MM.1S (cell line): Measurements from ENCODE around the gene GSTM2.
A peak's percentile ranks its signal among the peaks of the same experiment; 100 is the strongest.

Experiments used
- DNase-seq: peaks from one replicate; pipeline ENCODE4 v3.0.0-alpha.2; 2015
- H2AFZ ChIP-seq: fragments of 300-600 bp; sonication (generic); 2 replicates; pipeline ENCODE4 v1.6.0; 2016; ENCODE audit warnings: antibody characterized with exemption, low read length
- H3F3A ChIP-seq: fragments of 300-600 bp; sonication (generic); 2 replicates; pipeline ENCODE4 v1.6.1; 2016; ENCODE audit warnings: mild to moderate bottlenecking, antibody characterized with exemption, low read length, moderate library complexity, mixed read lengths; ENCODE audit not compliant: insufficient read depth
- H3K27ac ChIP-seq: fragments of 300-600 bp; sonication (generic); 2 replicates; pipeline ENCODE4 v1.5.1; 2016; ENCODE audit warnings: mild to moderate bottlenecking, low read length
- H3K27me3 ChIP-seq: fragments of 300-600 bp; sonication (generic); replicated peaks from 2 replicates; pipeline ENCODE4 v1.6.0; 2016; ENCODE audit warnings: low read length; ENCODE audit not compliant: insufficient read depth
- H3K36me3 ChIP-seq: fragments of 300-600 bp; sonication (generic); replicated peaks from 2 replicates; pipeline ENCODE4 v1.6.1; 2016; ENCODE audit warnings: mild to moderate bottlenecking, low read length, mixed read lengths; ENCODE audit not compliant: insufficient read depth
- H3K4me1 ChIP-seq: fragments of 300-600 bp; sonication (generic); 2 replicates; pipeline ENCODE4 v1.6.1; 2016; ENCODE audit warnings: low read length, mixed read lengths
- H3K4me2 ChIP-seq: fragments of 300-600 bp; sonication (generic); 2 replicates; pipeline ENCODE4 v1.6.0; 2016; ENCODE audit warnings: low read depth, low read length
- H3K4me3 ChIP-seq: fragments of 300-600 bp; sonication (generic); 2 replicates; pipeline ENCODE4 v1.5.1; 2016; ENCODE audit warnings: low read length, mixed read lengths
- H3K79me2 ChIP-seq: fragments of 300-600 bp; sonication (generic); 2 replicates; pipeline ENCODE4 v1.6.1; 2016; ENCODE audit warnings: mixed run types, low read length, mixed read lengths
- H3K9ac ChIP-seq: fragments of 300-600 bp; sonication (generic); 2 replicates; pipeline ENCODE4 v1.6.1; 2016; ENCODE audit warnings: low read length, mixed read lengths
- H3K9me2 ChIP-seq: fragments of 300-600 bp; sonication (generic); replicated peaks from 2 replicates; pipeline ENCODE4 v1.6.1; 2016; ENCODE audit warnings: mild to moderate bottlenecking, low read length, mixed read lengths; ENCODE audit not compliant: insufficient read depth
- H3K9me3 ChIP-seq: fragments of 300-600 bp; sonication (generic); replicated peaks from 2 replicates; pipeline ENCODE4 v1.6.1; 2016; ENCODE audit warnings: mild to moderate bottlenecking, low read length, mixed read lengths; ENCODE audit not compliant: insufficient read depth
- H4K20me1 ChIP-seq: fragments of 300-600 bp; sonication (generic); 2 replicates; pipeline ENCODE4 v1.6.1; 2016; ENCODE audit warnings: mild to moderate bottlenecking, low read length, moderate library complexity, mixed read lengths; ENCODE audit not compliant: insufficient read depth
- EZH2 ChIP-seq: fragments of 300-600 bp; sonication (generic); optimal IDR thresholded peaks from 2 replicates; pipeline ENCODE3; 2017; ENCODE audit warnings: low read depth, mild to moderate bottlenecking, antibody characterized with exemption, low read length, mixed read lengths
- EZH2phosphoT487 ChIP-seq: fragments of 300-600 bp; sonication (generic); IDR thresholded peaks from 2 replicates; pipeline ENCODE4 v1.6.1; 2018; ENCODE audit warnings: antibody characterized with exemption, low read length
- TF ChIP-seq, protein P1 (sequence below): fragments of 300-600 bp; sonication (generic); IDR thresholded peaks from 2 replicates; pipeline ENCODE4 v1.5.1; 2016; ENCODE audit warnings: antibody characterized with exemption, low read length, mixed read lengths

The GSTM2 gene

DNA sequence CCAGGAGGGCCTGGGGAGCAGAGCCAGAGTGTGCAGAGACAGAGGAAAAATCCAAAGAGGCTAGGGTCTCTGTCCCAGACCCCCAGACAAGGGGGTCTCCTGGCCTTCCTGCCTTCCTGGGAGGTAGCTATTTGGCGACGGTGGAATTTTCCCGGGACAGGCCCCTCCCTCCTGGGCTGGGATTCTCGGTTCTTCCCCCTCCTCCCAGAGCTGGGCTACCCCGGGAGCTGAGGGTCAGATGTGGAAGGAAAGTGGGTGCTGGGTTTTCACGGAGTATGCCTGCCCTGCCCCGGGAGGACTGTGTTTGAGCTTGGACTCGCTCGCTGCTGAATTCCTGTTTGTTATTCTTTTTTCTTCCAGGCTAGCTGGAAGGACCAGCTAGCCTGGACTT lies 47.5 kb upstream of the GSTM2 start:
- peak overlapping the region; percentile 58; the same call in 1 of the 2 replicates for H3K27ac ChIP-seq
- no peaks in the 10 kb centered on the region for H3K27me3 ChIP-seq
- H3K9me2 ChIP-seq = no peaks in the 10 kb centered on the region
- no peak for DNase-seq
- H3K36me3 ChIP-seq = no peaks in the 10 kb centered on the region
- peaks cover 7% of the 10 kb centered on the region for H3K4me1 ChIP-seq
- peaks cover 32% of the 10 kb centered on the region for H3K79me2 ChIP-seq
- H3K9me3 ChIP-seq = no peaks in the 10 kb centered on the region
- no peaks in the 10 kb centered on the region for H3F3A ChIP-seq
- H4K20me1 ChIP-seq = no peaks in the 10 kb centered on the region
- peak overlapping the region; percentile 84 for H2AFZ ChIP-seq
- H3K4me2 ChIP-seq = peak overlapping the region; percentile 90
- H3K9ac ChIP-seq = peak overlapping the region; percentile 83
- no peak for TF ChIP-seq EZH2phosphoT487
- TF ChIP-seq, protein P1, sequence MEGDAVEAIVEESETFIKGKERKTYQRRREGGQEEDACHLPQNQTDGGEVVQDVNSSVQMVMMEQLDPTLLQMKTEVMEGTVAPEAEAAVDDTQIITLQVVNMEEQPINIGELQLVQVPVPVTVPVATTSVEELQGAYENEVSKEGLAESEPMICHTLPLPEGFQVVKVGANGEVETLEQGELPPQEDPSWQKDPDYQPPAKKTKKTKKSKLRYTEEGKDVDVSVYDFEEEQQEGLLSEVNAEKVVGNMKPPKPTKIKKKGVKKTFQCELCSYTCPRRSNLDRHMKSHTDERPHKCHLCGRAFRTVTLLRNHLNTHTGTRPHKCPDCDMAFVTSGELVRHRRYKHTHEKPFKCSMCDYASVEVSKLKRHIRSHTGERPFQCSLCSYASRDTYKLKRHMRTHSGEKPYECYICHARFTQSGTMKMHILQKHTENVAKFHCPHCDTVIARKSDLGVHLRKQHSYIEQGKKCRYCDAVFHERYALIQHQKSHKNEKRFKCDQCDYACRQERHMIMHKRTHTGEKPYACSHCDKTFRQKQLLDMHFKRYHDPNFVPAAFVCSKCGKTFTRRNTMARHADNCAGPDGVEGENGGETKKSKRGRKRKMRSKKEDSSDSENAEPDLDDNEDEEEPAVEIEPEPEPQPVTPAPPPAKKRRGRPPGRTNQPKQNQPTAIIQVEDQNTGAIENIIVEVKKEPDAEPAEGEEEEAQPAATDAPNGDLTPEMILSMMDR = no peak
- TF ChIP-seq EZH2 = no peak
- H3K4me3 ChIP-seq = peak overlapping the region; percentile 86

DNA sequence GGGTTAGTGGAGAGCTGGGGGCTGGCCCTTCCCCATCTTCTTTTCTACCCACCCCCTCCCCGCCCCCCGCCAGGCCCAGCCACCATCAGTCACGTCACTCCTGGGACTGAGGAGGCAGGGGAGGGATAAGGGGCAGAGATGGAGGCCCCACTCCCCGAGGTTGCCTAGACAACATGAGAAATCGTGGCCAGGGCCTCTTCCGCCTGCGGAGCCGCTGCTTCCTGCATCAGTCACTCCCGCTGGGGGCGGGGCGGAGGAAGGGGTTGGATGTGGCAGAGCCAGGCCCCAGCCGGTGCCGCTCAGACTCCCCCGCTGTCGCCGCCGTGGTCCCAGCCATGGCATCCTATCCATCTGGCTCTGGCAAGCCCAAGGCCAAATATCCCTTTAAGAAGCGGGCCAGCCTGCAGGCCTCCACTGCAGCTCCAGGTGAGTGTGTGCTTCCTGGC lies 47.0 kb upstream of the GSTM2 start:
- peak overlapping the region; percentile 58; the same call in 1 of the 2 replicates for H3K27ac ChIP-seq
- no peaks in the 10 kb centered on the region for H3K27me3 ChIP-seq
- TF ChIP-seq EZH2 (no peak), EZH2phosphoT487 (no peak)
- TF ChIP-seq, protein P1 = no peak
- H3K9me2 ChIP-seq = no peaks in the 10 kb centered on the region
- 0 out of 2 replicates have a peak overlapping the region, but pooled peaks have one; percentile 38 for H2AFZ ChIP-seq
- no peaks in the 10 kb centered on the region for H4K20me1 ChIP-seq
- peak overlapping the region; percentile 90; the same call in 1 of the 2 replicates for H3K4me2 ChIP-seq
- H3K4me1 ChIP-seq = peaks cover 7% of the 10 kb centered on the region
- no peaks in the 10 kb centered on the region for H3K36me3 ChIP-seq
- H3K79me2 ChIP-seq = peaks cover 32% of the 10 kb centered on the region
- H3F3A ChIP-seq = no peaks in the 10 kb centered on the region
- H3K9ac ChIP-seq = peak overlapping the region; percentile 83
- peak overlapping the region; percentile 86 for H3K4me3 ChIP-seq
- no peaks in the 10 kb centered on the region for H3K9me3 ChIP-seq
- peak; percentile 83 for DNase-seq

DNA sequence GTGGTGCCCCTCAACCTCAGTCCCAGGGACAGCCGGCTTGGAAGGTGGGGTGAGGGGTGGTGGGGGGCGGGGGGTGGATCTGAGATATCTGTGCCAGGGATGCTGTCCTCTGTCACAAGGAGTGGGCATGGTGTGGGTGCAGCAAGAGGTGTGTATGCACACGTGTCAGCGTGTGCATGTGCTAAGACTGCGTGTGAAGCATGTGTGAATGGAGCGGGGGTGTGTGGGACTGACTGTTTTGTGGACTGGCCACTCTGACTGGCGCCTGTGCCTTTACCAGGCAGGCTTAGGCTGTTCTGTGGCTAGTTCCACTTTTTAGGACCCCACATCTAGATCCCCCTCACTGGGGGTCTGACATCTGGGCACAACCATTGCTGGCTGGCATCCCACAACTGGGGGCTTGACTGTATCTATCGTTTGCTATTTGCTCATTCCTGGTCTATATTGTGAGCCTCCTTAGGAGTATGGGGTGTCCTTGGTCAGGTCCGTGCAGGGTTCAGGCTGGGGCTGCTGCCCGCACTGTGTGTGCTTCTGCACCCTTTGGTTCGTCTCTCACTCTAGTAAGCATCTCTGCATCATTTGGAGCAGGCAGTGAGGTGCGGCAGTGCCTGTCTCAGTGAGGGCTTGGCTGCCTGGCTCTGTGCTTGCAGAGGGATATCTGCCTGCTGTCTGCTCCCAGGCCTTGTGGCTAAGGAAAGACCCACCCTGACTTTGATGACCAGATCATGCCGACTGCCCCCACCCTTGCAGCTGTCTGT lies 46.3 kb upstream of the GSTM2 start:
- H3K79me2 ChIP-seq = peaks cover 32% of the 10 kb centered on the region
- H3K27ac ChIP-seq = no peak overlapping the region
- H3K9me3 ChIP-seq = no peaks in the 10 kb centered on the region
- no peak for TF ChIP-seq EZH2phosphoT487
- TF ChIP-seq EZH2 = no peak
- TF ChIP-seq, protein P1 = no peak
- no peaks in the 10 kb centered on the region for H3K27me3 ChIP-seq
- H3K4me2 ChIP-seq = peak overlapping the region; percentile 90; the same call in 1 of the 2 replicates
- no peaks in the 10 kb centered on the region for H3F3A ChIP-seq
- H3K4me3 ChIP-seq = peak overlapping the region; percentile 86
- peak overlapping the region; percentile 83; the same call in 1 of the 2 replicates for H3K9ac ChIP-seq
- no peaks in the 10 kb centered on the region for H4K20me1 ChIP-seq
- peaks cover 7% of the 10 kb centered on the region for H3K4me1 ChIP-seq
- DNase-seq = no peak
- H3K36me3 ChIP-seq = no peaks in the 10 kb centered on the region
- no peak overlapping the region for H2AFZ ChIP-seq
- no peaks in the 10 kb centered on the region for H3K9me2 ChIP-seq
